Nucleus accumbens (tissue), 56 donors: ENCODE measurements around the gene SUN2.
A peak's percentile ranks its signal among the peaks of the same experiment; 100 is the strongest.

Source experiments
- DNase-seq, 56 donors: peaks; one replicate each; lab custom pipeline; 2025; lab: John Stamatoyannopoulos, UW

Gene SUN2

DNA sequence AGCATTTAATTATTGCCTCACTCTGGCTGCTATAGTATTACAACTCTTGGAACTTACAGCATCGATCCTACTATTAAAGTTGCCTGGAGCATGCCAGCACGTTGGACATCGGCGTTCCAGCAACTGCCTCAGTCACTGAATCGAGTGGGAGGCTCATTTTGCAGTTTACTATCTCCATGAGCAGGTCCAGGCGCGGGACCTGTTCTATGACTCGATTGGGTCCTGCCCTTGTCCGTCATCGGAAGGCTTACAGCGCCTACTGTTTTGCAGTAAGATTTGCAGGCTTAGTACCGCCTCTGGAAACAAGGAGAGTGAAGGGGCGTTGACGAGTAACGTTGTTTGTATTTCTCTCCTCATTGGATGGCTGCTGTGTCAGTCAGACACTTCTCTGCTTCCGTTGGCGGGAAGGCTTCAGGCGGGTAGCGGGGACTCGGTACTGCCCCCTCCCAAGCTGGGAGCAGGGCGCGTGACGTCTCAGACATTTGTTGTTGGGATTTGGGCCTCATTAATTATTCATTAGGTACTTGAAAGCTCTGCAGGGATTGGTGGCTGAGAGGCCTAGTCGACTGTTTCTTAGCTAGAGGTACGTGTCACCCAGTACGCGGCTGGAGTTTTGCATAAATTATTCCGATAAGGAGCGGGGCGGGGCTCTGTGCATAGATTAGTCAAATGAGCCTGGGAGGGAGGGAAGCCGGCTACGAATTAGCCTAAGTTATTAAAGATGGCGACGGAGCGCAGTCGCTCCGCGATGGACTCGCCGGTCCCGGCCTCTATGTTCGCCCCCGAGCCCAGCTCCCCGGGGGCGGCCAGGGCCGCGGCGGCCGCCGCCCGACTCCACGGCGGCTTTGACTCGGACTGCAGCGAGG lies 50.3 kb downstream of the SUN2 start, which contains the start of gene GTPBP1:
GTPBP1 (plus strand) TSS at position 710 of the 866 bp plus-strand sequence; CDS start at position 722, 12 bp downstream.
- peak; percentile 88 to 100 (median 99) for DNase-seq

DNA sequence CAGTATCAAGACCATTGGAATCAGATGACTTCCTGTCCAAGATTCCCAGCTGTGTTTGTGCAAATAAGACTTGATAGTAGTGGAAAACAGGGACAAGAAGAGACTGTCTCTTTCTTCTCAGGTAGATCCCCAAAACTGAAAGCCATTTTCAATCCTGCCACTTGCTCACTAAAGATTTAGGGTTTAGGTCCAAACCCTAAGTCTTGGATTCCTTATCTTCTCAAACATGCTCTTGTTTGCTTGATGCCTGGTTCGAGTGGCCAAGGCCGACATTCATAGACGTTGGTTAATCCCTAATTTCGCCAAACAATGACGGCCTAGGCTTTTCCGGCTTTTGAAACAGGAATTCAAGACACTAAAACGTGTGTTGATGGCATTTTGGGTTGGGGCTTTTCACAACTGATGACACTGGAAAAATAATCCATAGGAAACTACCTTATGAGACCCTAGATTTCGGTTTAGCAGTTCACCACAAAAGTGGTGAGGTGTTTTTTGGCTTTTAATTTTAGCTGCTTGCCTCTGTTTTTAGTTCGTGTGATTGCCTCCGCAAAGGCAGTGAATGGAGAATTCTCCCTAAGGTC lies 51.1 kb downstream of the SUN2 start:
- peak in 1 of 56 donors; percentile 50 for DNase-seq

- DNase-seq, result peak; percentile 65 to 98 (median 88)
These were observed 54.8 kb downstream of the SUN2 start, which contains the start of gene JOSD1 for GRCh38 chr22:38700789-38701628. Gene JOSD1 (minus strand): TSS chr22:38700943. CDS start chr22:38699987, 956 bp downstream.

DNA sequence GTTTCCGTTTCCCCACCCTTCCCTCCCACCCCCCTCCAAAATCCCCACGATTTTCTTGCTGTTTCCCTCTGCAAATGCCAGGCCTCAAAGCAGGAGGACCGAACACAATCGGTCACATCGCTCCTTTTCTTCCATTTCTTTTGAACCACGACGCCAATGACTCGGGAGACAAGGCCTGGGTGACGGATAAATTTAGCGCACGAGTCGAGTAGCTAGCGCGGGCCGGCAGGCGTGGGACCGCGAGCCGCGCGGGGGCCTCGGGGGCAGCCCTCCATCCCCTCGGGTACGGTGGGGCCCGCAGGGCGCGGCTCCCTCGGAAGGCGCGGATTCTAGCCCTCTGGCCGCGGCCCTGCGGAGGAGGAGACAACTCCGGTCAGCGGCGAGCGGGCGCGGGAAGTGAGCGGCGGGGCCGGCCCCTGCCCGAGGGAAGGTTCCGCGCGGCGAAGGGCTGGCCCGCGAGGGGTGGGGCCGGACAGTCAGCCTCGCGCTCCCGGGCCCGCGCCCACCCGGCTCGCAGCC lies 55.5 kb downstream of the SUN2 start:
- peak in 11 of 56 donors; percentile 47 to 80 (median 63) for DNase-seq

DNA sequence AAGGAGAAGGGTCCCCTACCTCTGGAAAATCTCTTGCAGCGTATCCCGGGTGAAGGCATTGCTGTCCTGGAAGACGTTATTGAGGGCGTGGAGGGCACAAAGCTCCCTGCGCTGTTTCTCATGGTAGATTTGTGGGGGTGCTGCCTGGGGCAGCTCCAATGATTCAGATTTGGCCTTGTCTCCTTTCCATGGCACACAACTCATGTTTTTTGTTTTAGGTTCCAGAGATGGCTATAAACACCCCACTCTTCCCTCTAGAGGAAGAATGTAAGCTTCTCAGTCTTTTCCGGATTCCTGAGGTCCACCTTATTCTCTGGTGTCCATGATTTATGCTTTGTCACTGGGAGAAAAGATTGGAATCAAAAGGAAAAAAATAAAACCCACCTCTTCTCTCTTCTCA lies 56.0 kb downstream of the SUN2 start:
- DNase-seq, result peak in 1 of 56 donors; percentile 13

- DNase-seq, result no peak
These were observed 56.7 kb downstream of the SUN2 start for GRCh38 chr22:38699143-38699542.

GRCh38 chr22:38698407-38699094 lies 57.2 kb downstream of the SUN2 start:
- DNase-seq, result no peak

GRCh38 chr22:38697425-38698089 lies 58.2 kb downstream of the SUN2 start:
- peak in 1 of 56 donors; percentile 25 for DNase-seq

DNA sequence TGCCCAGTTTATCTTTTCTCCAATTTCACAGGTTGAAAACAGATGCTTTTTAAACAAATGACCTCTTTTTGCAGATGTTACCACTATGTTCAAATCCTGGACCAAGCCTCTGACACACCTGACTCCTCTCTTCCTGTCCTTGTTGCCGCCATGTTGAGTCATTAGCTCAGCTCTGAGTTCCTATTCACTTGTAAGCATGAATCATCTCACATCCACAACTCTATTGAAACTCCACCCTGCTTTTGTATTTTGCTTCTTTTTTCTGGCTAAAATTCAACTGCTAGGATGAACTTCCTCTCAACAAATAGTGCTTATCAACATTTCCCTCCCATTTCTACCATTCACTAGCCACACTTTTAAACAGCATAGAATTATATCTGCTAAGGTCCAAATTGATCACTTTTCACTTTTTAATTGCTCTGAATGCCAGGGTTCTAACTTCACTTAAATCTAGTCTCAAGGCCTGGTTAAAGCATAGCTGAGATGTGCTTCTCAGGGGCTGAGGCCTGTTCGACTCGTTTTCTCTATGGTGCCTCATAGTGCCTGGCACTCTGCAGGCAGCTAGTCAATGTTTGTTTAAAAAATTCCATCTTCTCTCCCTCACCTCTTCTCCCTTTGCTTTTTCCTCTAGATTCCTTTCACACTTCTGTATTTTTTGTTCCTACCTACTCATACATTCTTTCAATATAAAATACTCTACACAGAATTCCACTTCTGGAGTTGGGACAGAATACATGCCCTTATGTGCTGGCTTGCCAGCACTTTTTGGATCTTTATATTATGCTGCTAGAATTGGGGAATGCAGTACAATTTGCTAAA lies 59.0 kb downstream of the SUN2 start:
- DNase-seq, result peak in 2 of 56 donors; percentile 15 to 27

GRCh38 chr22:38694940-38695339 lies 60.9 kb downstream of the SUN2 start:
- DNase-seq, result no peak

- no peak for DNase-seq
These were observed 61.7 kb downstream of the SUN2 start for GRCh38 chr22:38694049-38694448.

DNA sequence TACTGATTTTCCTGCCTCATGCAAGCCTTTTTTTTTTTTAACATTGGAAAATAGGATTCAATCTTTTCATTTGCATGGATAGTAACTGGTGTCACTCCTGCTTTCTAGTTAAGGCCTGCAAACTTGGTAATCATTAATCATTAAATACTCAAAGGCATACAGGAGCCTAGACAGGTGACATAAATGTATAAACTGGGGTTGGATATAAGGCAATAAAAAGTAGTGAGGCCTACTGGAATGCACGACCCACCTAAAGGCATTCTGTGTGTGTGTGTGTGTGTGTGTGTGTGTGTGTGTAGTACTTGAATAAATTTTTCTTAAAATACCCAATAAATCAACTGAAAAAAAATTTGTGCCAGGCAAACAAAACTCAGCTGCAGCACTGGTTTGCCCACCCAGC lies 66.1 kb downstream of the SUN2 start:
- DNase-seq, result no peak

GRCh38 chr22:38685761-38686160 lies 70.0 kb downstream of the SUN2 start:
- no peak for DNase-seq

- no peak for DNase-seq
These were observed 70.9 kb downstream of the SUN2 start for GRCh38 chr22:38684895-38685294.
